Neural cell (in vitro differentiated cells): Measurements from ENCODE around the gene SYT1. TPM values are rescaled to one million over a fixed set of nuclear protein-coding genes. Genes with fewer than 3 reads are reported as not detected.

ENCODE experiments used
- H2AFZ ChIP-seq: fragments of 200-600, 300-800 bp; sonication (generic), shearing (Covaris generic); 2 replicates; pipeline ENCODE4 v1.6.0; 2014; ENCODE audit warnings: low read depth, mild to moderate bottlenecking, antibody characterized with exemption, low read length, moderate library complexity
- H3F3A ChIP-seq: fragments of 200-600 bp; shearing (Covaris generic); 2 replicates; pipeline ENCODE4 v1.6.1; 2016; ENCODE audit warnings: mild to moderate bottlenecking, moderate library complexity, mixed read lengths, antibody characterized with exemption, low read length; ENCODE audit not compliant: insufficient read depth, poor library complexity, severe bottlenecking
- H3K27ac ChIP-seq: fragments of 200-600, 300-800 bp; sonication (generic), shearing (Covaris generic); 2 replicates; pipeline ENCODE4 v1.5.1; 2014; ENCODE audit warnings: mild to moderate bottlenecking, low read length, moderate library complexity
- H3K27me3 ChIP-seq: fragments of 300-800, 200-600 bp; sonication (generic), shearing (Covaris generic); 2 replicates; pipeline ENCODE4 v1.6.0; 2014; ENCODE audit warnings: mild to moderate bottlenecking, low read depth, low read length, moderate library complexity; ENCODE audit not compliant: insufficient read depth
- H3K36me3 ChIP-seq: fragments of 300-800, 200-600 bp; sonication (generic), shearing (Covaris generic); 2 replicates; pipeline ENCODE4 v1.5.1; 2014; ENCODE audit warnings: mild to moderate bottlenecking, antibody characterized with exemption, low read length, moderate library complexity; ENCODE audit not compliant: insufficient read depth
- H3K4me2 ChIP-seq: fragments of 300-800, 200-600 bp; sonication (generic), shearing (Covaris generic); 2 replicates; pipeline ENCODE4 v1.6.0; 2014; ENCODE audit warnings: mild to moderate bottlenecking, low read length
- H3K4me3 ChIP-seq: fragments of 300-800, 200-600 bp; sonication (generic), shearing (Covaris generic); 2 replicates; pipeline ENCODE4 v1.5.1; 2014; ENCODE audit warnings: mild to moderate bottlenecking, low read length, moderate library complexity
- H3K79me2 ChIP-seq: fragments of 200-600 bp; shearing (Covaris generic); replicated peaks from 2 replicates; pipeline ENCODE4 v1.6.0; 2014; ENCODE audit warnings: mild to moderate bottlenecking, low read length, moderate library complexity; ENCODE audit not compliant: insufficient read depth
- H3K9ac ChIP-seq: fragments of 300-800, 200-600 bp; sonication (generic), shearing (Covaris generic); 2 replicates; pipeline ENCODE4 v1.6.1; 2016; ENCODE audit warnings: mild to moderate bottlenecking, low read length, mixed read lengths
- H3K9me2 ChIP-seq: fragments of 200-600 bp; shearing (Covaris generic); 2 replicates; pipeline ENCODE4 v1.6.1; 2016; ENCODE audit warnings: mild to moderate bottlenecking, low read length, mixed read lengths; ENCODE audit not compliant: insufficient read depth
- H3K9me3 ChIP-seq: fragments of 200-600, 300-800 bp; sonication (generic), shearing (Covaris generic); 2 replicates; pipeline ENCODE4 v1.6.1; 2016; ENCODE audit warnings: mild to moderate bottlenecking, mixed run types, low read length, moderate library complexity, mixed read lengths
- H4K20me1 ChIP-seq: fragments of 200-600 bp; shearing (Covaris generic); 2 replicates; pipeline ENCODE4 v1.6.1; 2016; ENCODE audit warnings: mild to moderate bottlenecking, mixed run types; ENCODE audit not compliant: insufficient read depth
- CTCF ChIP-seq: fragments of 450-650 bp; IDR thresholded peaks from 2 replicates; pipeline ENCODE4 v1.5.1; 2014; ENCODE audit warnings: antibody characterized with exemption, mild to moderate bottlenecking, moderate library complexity; ENCODE audit not compliant: poor library complexity, severe bottlenecking
- EP300 ChIP-seq: fragments of 450-650 bp; conservative IDR thresholded peaks from 2 replicates; pipeline ENCODE4 v1.6.1; 2014; ENCODE audit warnings: antibody characterized with exemption, mild to moderate bottlenecking, moderate library complexity; ENCODE audit not compliant: poor library complexity, severe bottlenecking
- EZH2 ChIP-seq: fragments of 200-600, 300-800 bp; shearing (Covaris generic), sonication (generic); IDR thresholded peaks from 2 replicates; pipeline ENCODE4 v1.6.1; 2014; ENCODE audit warnings: antibody characterized with exemption, low read length, borderline replicate concordance, mild to moderate bottlenecking; ENCODE audit not compliant: insufficient read depth, poor library complexity, severe bottlenecking
- MXI1 ChIP-seq: fragments of 450-650 bp; conservative IDR thresholded peaks from 2 replicates; pipeline ENCODE4 v1.6.1; 2014; ENCODE audit warnings: antibody characterized with exemption, mild to moderate bottlenecking; ENCODE audit not compliant: poor library complexity, severe bottlenecking
- POLR2AphosphoS5 ChIP-seq: IDR thresholded peaks from 2 replicates; pipeline ENCODE4 v1.6.1; 2012
- RAD21 ChIP-seq: fragments of 450-650 bp; conservative IDR thresholded peaks from 2 replicates; pipeline ENCODE4 v1.6.1; 2014; ENCODE audit warnings: antibody characterized with exemption, mild to moderate bottlenecking, moderate library complexity
- SMC3 ChIP-seq: fragments of 450-650 bp; conservative IDR thresholded peaks from 2 replicates; pipeline ENCODE4 v1.6.1; 2014; ENCODE audit warnings: antibody characterized with exemption, mild to moderate bottlenecking, moderate library complexity; ENCODE audit not compliant: poor library complexity
- TAF1 ChIP-seq: IDR thresholded peaks from 2 replicates; pipeline ENCODE4 v1.6.1; 2012; ENCODE audit warnings: low read depth
- polyA plus RNA-seq: library from polyadenylated mRNA; depleted of rRNA; stranded (reverse); fragments of >200 nt; gene quantifications from 2 replicates; pipeline ENCODE4 v1.2.3, GENCODE V29; 2014
- TF ChIP-seq, protein P1 (sequence below): IDR thresholded peaks from 2 replicates; pipeline ENCODE4 v1.6.1; 2012; ENCODE audit warnings: borderline replicate concordance

The SYT1 gene
- polyA plus RNA-seq, 1 donor from 2014 or later: 103 TPM

GRCh38 chr12:78881685-78882084 is 17.1 kb downstream of the SYT1 start:
- Histone ChIP-seq H2AFZ (no peak overlapping the region), H3K4me3 (no peak overlapping the region), H3K27me3 (no peaks in the 10 kb centered on the region), H3K36me3 (no peaks in the 10 kb centered on the region), H3K9me2 (no peaks in the 10 kb centered on the region), H3K79me2 (peaks cover 4% of the 10 kb centered on the region), H3K4me2 (no peak overlapping the region), H3K9ac (no peak overlapping the region), H3F3A (no peaks in the 10 kb centered on the region), H4K20me1 (no peaks in the 10 kb centered on the region), H3K27ac (no peak overlapping the region), H3K9me3 (no peaks in the 10 kb centered on the region)
- TF ChIP-seq SMC3: no peak
- no peak for TF ChIP-seq EZH2
- no peak for TF ChIP-seq MXI1
- TF ChIP-seq, protein P1, sequence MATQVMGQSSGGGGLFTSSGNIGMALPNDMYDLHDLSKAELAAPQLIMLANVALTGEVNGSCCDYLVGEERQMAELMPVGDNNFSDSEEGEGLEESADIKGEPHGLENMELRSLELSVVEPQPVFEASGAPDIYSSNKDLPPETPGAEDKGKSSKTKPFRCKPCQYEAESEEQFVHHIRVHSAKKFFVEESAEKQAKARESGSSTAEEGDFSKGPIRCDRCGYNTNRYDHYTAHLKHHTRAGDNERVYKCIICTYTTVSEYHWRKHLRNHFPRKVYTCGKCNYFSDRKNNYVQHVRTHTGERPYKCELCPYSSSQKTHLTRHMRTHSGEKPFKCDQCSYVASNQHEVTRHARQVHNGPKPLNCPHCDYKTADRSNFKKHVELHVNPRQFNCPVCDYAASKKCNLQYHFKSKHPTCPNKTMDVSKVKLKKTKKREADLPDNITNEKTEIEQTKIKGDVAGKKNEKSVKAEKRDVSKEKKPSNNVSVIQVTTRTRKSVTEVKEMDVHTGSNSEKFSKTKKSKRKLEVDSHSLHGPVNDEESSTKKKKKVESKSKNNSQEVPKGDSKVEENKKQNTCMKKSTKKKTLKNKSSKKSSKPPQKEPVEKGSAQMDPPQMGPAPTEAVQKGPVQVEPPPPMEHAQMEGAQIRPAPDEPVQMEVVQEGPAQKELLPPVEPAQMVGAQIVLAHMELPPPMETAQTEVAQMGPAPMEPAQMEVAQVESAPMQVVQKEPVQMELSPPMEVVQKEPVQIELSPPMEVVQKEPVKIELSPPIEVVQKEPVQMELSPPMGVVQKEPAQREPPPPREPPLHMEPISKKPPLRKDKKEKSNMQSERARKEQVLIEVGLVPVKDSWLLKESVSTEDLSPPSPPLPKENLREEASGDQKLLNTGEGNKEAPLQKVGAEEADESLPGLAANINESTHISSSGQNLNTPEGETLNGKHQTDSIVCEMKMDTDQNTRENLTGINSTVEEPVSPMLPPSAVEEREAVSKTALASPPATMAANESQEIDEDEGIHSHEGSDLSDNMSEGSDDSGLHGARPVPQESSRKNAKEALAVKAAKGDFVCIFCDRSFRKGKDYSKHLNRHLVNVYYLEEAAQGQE: no peak
- no peak for TF ChIP-seq EP300
- no peak for TF ChIP-seq RAD21
- TF ChIP-seq CTCF: no peak
- no peak for TF ChIP-seq POLR2AphosphoS5
- no peak for TF ChIP-seq TAF1

- H3K9ac ChIP-seq: no peak overlapping the region
- no peaks in the 10 kb centered on the region for H3K27me3 ChIP-seq
- H3K4me3 ChIP-seq: no peak overlapping the region
- no peaks in the 10 kb centered on the region for H3K36me3 ChIP-seq
- H3K9me2 ChIP-seq: no peaks in the 10 kb centered on the region
- H3F3A ChIP-seq: no peaks in the 10 kb centered on the region
- no peaks in the 10 kb centered on the region for H3K9me3 ChIP-seq
- TF ChIP-seq SMC3 (no peak), CTCF (no peak)
- no peak overlapping the region for H3K4me2 ChIP-seq
- no peaks in the 10 kb centered on the region for H4K20me1 ChIP-seq
- H2AFZ ChIP-seq: no peak overlapping the region
- H3K27ac ChIP-seq: no peak overlapping the region
- no peaks in the 10 kb centered on the region for H3K79me2 ChIP-seq
Observed at GRCh38 chr12:78885466-78885865, 20.9 kb downstream of the SYT1 start.
